Measurements from ENCODE around the gene PLA2G2C.

DNA sequence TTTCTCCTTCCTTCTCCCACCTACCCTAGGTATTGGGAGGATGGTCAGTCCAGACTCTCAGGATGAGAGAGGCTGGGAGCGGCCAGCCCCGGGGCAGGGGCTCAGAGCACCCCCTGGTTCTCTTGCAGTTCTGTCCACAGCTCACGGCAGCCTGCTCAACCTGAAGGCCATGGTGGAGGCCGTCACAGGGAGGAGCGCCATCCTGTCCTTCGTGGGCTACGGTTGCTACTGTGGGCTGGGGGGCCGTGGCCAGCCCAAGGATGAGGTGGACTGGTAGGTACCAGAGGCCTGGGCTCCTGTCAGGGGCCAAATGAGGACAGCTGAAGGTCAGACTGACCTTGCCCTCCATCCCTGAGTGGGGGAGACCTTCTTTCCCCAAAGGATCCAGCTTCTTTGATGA is 43.0 kb downstream of the PLA2G2C start:
- TF ChIP-seq HNRNPUL1 (IDR thresholded peaks at IDR 0.05; ENCODE audit: low read depth, low read length) (no peak), ZFY (CRISPR knock-in tag; IDR thresholded peaks at IDR 0.05) (no peak), ZNF761 (CRISPR knock-in tag; conservative IDR thresholded peaks at IDR 0.05) (no peak), TCF12 (IDR thresholded peaks at IDR 0.05) (no peak), TCF12 (CRISPR knock-in tag; IDR thresholded peaks at IDR 0.05) (no peak), POLR2A (IDR thresholded peaks at IDR 0.05; ENCODE audit: insufficient read depth in 1 of 2, low read depth in 2 of 2, low read length in 2 of 2) (no peak)

Data from HepG2 (cell line).